GM18502 (cell line): ENCODE results near the gene GJA4.
"Not testable (repeated sequence)": the region's sequence is repeated elsewhere in the genome, so short reads cannot be mapped to it uniquely, and the experiment has no call there.

ENCODE experiments used
- ATAC-seq: cut with Tn5 transposase; IDR thresholded peaks from one replicate; pipeline ENCODE4 v1.9.1; 2021; ENCODE audit warnings: mild to moderate bottlenecking; ENCODE audit not compliant: unreplicated experiment, poor library complexity

GJA4 gene

GRCh38 chr1:34786521-34787325 lies 6.1 kb upstream of the GJA4 start:
- ATAC-seq, result no peak

GRCh38 chr1:34787461-34788420 lies 5.1 kb upstream of the GJA4 start:
- ATAC-seq, result no peak

- ATAC-seq, result no peak
Observed at GRCh38 chr1:34790985-34791384, 1.8 kb upstream of the GJA4 start.

GRCh38 chr1:34792424-34792823 lies 375 bp upstream of the GJA4 start:
- no peak for ATAC-seq

GRCh38 chr1:34794001-34794789 lies 1.4 kb downstream of the GJA4 start:
- ATAC-seq, result no peak

GRCh38 chr1:34794790-34795180 lies 2.0 kb downstream of the GJA4 start:
- no peak for ATAC-seq

GRCh38 chr1:34795916-34796315 lies 3.1 kb downstream of the GJA4 start:
- no peak for ATAC-seq

- ATAC-seq, result no peak
Observed at GRCh38 chr1:34796990-34797389, 4.2 kb downstream of the GJA4 start.

GRCh38 chr1:34800214-34800613 lies 7.4 kb downstream of the GJA4 start:
- no peak for ATAC-seq

GRCh38 chr1:34803770-34804169 lies 11.0 kb downstream of the GJA4 start:
- ATAC-seq, result no peak

GRCh38 chr1:34806396-34806795 lies 13.6 kb downstream of the GJA4 start:
- ATAC-seq, result no peak

- no peak for ATAC-seq
Observed at GRCh38 chr1:34808051-34808810, 15.4 kb downstream of the GJA4 start.

- not testable (repeated sequence) for ATAC-seq
Observed at GRCh38 chr1:34810781-34811180, 18.0 kb downstream of the GJA4 start.

GRCh38 chr1:34816332-34816731 lies 23.5 kb downstream of the GJA4 start:
- ATAC-seq, result no peak

GRCh38 chr1:34816778-34817177 lies 24.0 kb downstream of the GJA4 start:
- ATAC-seq, result no peak

- not testable (repeated sequence) for ATAC-seq
Observed at GRCh38 chr1:34818862-34819261, 26.1 kb downstream of the GJA4 start.

GRCh38 chr1:34822202-34822601 lies 29.4 kb downstream of the GJA4 start:
- ATAC-seq, result no peak

- ATAC-seq, result no peak
Observed at GRCh38 chr1:34824817-34825454, 32.1 kb downstream of the GJA4 start.

GRCh38 chr1:34825455-34826091 lies 32.8 kb downstream of the GJA4 start:
- no peak for ATAC-seq
